HAP-1 (cell line): Measurements from ENCODE around the gene IRX4.

Source experiments
- DNase-seq, 2 experiments: peaks; one replicate each; pipeline ENCODE4 v3.0.0-alpha.2; 2016 to 2020; ENCODE audit warnings: low spot score in 2 of 2
- H3K27me3 ChIP-seq: fragments of 250-450 bp; sonication (Bioruptor Pico); 2 replicates; pipeline ENCODE4 v1.5.1; 2020; ENCODE audit warnings: low read depth, mild to moderate bottlenecking, moderate library complexity
- H3K36me3 ChIP-seq: fragments of 250-450 bp; sonication (Bioruptor Pico); replicated peaks from 2 replicates; pipeline ENCODE4 v1.5.1; 2020; ENCODE audit warnings: mild to moderate bottlenecking
- H3K4me1 ChIP-seq: fragments of 250-450 bp; sonication (Bioruptor Pico); 2 replicates; pipeline ENCODE4 v1.5.1; 2020; ENCODE audit warnings: mild to moderate bottlenecking
- H3K4me3 ChIP-seq: fragments of 250-450 bp; sonication (Bioruptor Pico); 2 replicates; pipeline ENCODE4 v1.5.1; 2020; ENCODE audit warnings: mild to moderate bottlenecking, moderate library complexity
- H3K9me3 ChIP-seq: fragments of 250-450 bp; sonication (Bioruptor Pico); 2 replicates; pipeline ENCODE4 v1.5.1; 2020; ENCODE audit warnings: mild to moderate bottlenecking, moderate library complexity
- in situ Hi-C: fragments of 300-500 bp; cut with MboI; formaldehyde crosslinking; loops from 3 replicates; pipeline ENCODE4 v1.14.3; 2020; ENCODE audit warnings: low sequenced_read_pairs, inconsistent platforms, mixed read lengths

The IRX4 gene

DNA sequence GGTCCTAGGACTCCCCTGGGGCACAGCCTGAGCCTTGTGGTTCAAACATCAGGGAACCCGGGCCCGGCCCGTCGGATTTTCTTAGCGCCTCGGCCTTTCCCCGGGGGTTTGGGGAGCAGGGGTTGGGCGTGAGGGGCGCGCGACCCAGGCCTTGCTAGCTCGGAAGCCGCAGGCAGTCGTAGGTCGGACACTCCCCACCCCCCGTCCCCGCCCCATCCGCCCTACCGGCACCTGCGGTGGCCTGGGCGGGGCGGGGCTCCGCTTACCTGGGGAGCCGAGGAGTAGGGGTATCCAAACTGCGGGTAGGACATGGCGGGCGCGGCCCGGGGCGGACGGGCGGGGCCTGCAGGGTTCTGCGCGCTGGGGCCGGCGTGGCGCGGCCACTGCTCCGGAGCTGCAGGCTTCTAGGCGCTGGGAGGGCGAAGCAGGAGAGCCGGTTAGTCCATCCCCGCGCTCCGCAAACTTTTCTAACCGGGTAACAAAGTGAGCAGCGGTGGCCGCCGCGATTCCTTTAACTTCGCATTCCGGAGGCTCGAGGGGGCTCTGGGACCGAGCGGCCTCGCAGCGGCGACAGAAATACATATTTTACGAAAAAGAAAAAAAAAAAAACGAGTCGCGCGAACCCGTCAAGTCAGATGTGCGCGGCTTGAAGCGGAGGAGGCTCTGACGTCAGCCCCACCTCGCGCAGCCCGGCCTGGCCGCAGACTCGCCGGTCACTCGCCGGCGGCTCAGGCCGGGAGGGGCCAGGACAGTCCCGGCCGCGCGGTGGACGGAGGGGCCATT, at the start of gene IRX4:
TSS of gene IRX4 (minus strand) at position 589 of the 783 bp plus-strand sequence. CDS start at position 311, 278 bp downstream.
- no peaks in the 10 kb centered on the region for H3K9me3 ChIP-seq
- H3K36me3 ChIP-seq = no peaks in the 10 kb centered on the region
- no peaks in the 10 kb centered on the region for H3K4me1 ChIP-seq
- H3K27me3 ChIP-seq = peaks cover 31% of the 10 kb centered on the region
- no peak for DNase-seq
- H3K4me3 ChIP-seq = no peak within 1 kb of the TSS
- in situ Hi-C loops = no loop called here

DNA sequence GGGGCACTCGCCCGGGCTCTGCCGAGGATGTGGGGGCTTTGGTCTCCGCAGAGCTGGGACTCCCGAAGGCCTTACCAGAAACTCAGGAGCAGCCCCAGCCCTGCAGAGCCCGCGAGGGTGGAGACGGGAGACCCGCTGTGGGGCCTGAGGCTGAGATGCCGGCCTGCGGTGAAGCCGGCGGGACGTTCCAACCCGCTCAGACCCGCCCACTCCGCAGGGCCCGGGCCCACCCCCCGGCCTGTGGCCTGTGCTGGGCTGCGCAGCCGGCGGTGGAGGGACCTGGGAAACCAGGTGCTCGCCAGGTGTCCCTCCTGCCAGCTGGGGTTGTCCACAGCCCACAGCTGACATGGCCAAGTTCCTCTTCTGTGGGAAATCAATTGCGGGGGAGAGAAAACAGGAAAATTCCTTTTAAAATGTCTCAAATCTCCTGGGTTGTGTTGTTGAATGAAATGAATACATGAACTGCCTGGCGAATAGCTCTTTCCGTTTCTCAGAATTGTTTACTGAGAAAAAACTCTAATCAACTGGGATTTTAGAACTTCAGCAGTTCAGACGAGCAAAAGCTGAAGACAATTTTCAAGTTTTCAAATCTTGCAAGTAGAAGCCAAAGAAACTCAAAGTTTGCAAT, 49.0 kb upstream of the IRX4 start:
- peaks cover 6% of the 10 kb centered on the region; the same call in 1 of the 2 replicates for H3K27me3 ChIP-seq
- no peak overlapping the region for H3K4me3 ChIP-seq
- no peak for DNase-seq
- no peaks in the 10 kb centered on the region for H3K36me3 ChIP-seq
- no peaks in the 10 kb centered on the region for H3K4me1 ChIP-seq
- no peaks in the 10 kb centered on the region for H3K9me3 ChIP-seq
- in situ Hi-C loops = no loop called here

- in situ Hi-C loops = no loop called here
- Histone ChIP-seq H3K4me3 (no peak overlapping the region), H3K27me3 (peaks cover 6% of the 10 kb centered on the region; the same call in 1 of the 2 replicates), H3K36me3 (no peaks in the 10 kb centered on the region), H3K9me3 (no peaks in the 10 kb centered on the region), H3K4me1 (no peaks in the 10 kb centered on the region)
- peak in 1 of 2 experiments; percentile 10 for DNase-seq
Measured at GRCh38 chr5:1930880-1931603, 48.3 kb upstream of the IRX4 start.

GRCh38 chr5:1930501-1930879, 47.8 kb upstream of the IRX4 start:
- H3K27me3 ChIP-seq = peaks cover 6% of the 10 kb centered on the region; the same call in 1 of the 2 replicates
- no peaks in the 10 kb centered on the region for H3K4me1 ChIP-seq
- H3K9me3 ChIP-seq = no peaks in the 10 kb centered on the region
- DNase-seq = no peak
- no peaks in the 10 kb centered on the region for H3K36me3 ChIP-seq
- in situ Hi-C loops = no loop called here
- no peak overlapping the region for H3K4me3 ChIP-seq

DNA sequence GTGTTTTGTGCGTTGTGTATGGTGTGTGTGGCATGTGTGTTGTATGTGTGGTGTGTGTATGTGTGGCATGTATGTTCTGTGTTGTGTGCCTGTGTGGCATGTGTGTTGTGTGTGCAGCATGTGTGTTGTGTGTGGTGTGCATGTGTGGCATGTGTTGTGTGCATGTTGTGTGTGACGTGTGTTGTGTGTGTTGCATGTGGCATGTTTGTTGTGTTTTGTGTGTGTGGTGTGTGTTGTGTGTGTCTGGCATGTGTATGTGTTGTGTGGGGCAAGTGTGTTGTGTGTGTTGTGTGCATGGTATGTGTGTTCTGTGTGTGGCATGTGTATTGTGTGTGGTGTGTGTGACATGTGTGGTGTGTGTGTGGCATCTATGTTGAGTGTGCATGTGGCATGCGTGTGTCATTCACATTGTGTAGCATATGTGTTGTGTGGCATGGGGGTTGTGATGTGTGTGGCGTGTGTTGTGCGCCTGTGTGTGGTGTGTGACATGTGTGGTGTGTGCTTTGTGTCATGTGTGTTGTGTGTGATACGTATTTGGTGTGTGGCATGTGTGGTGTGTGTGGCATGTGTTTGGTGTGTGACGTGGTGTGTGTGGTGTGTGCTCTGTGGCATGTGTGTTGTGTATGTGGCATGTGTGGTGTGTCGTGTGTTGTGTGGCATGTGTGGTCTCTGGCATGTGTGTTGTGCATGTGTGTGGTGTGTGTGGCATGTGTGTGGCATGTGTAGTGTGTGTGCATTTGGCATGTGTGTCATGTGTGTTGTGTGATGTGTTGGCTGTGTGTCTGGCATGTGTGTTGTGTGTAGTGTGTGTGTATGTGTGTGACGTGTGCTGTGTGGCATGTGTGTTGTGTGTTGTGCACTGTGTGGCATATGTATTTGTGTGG, 46.6 kb upstream of the IRX4 start:
- H3K9me3 ChIP-seq = no peaks in the 10 kb centered on the region
- H3K4me3 ChIP-seq = no peak overlapping the region
- in situ Hi-C loops = no loop called here
- DNase-seq = no peak
- no peaks in the 10 kb centered on the region for H3K36me3 ChIP-seq
- peaks cover 6% of the 10 kb centered on the region; the same call in 1 of the 2 replicates for H3K27me3 ChIP-seq
- H3K4me1 ChIP-seq = no peaks in the 10 kb centered on the region

DNA sequence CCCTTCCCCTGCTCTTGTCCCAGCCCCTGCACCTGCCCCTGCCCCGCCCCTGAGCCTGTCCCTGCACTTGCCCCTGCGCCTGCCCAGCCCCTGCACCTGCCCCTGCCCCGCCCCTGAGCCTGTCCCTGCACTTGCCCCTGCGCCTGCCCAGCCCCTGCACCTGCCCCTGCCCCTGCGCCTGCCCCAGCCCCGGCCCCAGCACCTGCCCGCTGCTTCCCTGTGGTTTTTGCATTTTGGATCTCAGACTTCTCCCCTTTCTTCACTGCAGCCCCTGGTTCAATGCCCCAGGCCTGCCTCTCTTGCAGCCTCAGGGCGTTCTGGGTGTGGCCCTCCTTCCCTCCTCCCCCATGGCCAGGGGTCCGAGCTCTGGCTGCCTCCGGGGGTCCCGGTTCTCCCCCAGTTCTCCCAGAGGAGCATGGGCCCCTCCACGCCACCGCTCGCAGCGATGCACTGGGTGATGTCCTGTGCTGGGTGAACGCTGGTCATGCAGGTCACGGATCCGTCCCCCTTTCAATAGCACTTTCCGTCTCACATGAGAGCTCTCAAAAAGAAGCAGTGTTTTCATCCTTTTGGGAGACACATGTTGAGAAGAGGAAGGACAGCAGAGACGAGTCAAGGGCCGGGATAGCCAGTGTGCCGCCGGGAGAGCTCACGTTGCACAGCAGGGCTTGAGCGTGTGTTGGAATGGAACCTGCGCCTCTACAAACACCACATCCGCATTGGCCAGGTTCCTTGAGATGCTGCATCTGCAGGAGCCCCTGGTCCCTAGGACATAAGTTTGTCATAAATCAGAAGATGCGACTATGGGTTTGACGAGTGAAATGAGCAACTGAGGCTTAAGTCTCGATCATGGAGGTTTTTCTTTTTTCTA, 44.0 kb upstream of the IRX4 start:
- Histone ChIP-seq H3K4me1 (no peaks in the 10 kb centered on the region), H3K9me3 (no peaks in the 10 kb centered on the region), H3K36me3 (no peaks in the 10 kb centered on the region), H3K4me3 (no peak overlapping the region), H3K27me3 (peaks cover 4% of the 10 kb centered on the region; the same call in 1 of the 2 replicates)
- in situ Hi-C loops = no loop called here
- DNase-seq = no peak

DNA sequence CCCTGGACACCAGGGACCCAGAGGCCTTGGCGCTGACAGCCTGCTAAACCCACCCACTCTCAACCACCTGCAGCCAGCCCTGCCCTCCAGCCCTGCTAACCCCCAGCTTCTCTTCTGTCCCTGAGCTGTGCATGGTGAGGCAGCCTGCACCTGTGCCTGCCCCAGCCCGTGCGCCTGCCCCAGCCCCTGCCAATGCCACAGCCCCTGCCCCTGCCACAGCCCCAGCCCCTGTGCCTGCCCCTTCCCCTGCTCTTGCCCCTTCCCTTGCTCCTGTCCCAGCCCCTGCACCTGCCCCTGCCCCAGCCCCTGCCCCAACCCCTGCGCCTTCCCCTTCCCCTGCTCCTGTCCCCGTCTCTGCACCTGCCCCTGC, 43.3 kb upstream of the IRX4 start:
- Histone ChIP-seq H3K9me3 (no peaks in the 10 kb centered on the region), H3K36me3 (no peaks in the 10 kb centered on the region), H3K4me3 (no peak overlapping the region), H3K4me1 (no peaks in the 10 kb centered on the region), H3K27me3 (no peaks in the 10 kb centered on the region)
- in situ Hi-C loops = no loop called here
- DNase-seq = no peak

DNA sequence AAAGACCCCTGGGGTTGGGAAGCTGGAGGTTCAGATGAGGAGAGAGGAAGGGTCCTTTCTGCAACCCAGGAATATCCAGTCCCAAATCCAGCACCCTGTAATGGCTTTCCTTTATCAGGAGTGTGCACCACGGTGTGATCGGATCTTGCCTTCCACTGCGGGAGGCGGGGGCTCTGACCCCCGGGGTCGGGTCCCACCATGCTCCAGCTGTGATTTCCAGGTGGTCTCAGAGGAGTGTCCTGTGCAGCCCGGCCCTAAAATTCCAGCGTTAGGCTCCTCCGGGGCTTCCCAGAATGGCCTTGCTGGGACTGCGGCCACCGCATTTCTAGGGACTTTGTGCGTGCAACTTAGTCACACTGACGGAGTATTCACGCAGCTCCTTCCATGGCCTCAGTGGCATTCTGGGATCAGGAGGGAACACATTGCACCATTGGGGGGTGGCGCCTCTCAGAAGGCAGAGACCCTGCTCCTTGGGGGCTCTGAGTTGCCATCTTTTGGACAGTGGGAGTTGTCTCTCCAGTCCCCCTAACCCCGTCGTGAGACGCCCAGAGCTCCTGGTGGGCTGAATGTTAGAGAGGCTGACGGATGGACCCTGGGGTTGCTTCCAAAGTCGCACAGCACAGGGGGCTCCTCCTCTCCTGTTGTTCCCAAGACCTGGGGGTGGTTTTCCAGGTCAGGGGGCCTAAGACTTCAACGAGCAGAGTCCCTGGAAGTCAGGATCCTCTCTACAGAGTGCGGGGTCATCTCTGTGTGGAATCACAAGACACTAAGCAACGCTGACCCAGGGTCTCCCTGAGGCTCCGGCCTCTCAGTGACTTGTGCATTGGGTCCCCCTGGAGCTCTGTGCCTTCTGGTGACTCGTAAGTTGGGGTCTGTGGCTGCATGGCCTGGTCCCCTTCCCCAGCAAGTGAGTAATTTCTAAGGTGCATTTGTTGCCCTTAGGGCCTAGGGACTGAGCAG, 42.7 kb upstream of the IRX4 start:
- no peaks in the 10 kb centered on the region for H3K9me3 ChIP-seq
- no peaks in the 10 kb centered on the region for H3K27me3 ChIP-seq
- in situ Hi-C loops = no loop called here

DNA sequence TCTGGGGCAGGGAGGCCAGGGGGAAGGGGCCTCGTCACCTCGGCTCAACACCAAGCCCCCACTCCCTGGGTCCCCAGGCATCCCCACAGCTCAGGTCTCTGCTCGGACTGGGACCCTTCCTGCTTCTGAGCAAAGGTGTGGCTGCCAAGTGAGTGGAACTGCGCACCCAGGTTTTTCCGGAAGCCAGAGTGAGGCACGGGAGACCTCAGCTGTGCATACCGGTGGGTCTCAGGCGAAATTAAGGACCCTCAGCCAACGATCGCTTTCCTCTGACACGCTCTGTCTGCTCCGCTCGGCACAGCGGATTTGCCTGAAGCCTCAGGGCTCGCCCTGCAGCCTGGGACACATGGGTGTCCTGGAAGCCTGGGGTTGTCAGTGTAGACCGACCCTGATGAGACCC, 41.0 kb upstream of the IRX4 start:
- no peaks in the 10 kb centered on the region for H3K36me3 ChIP-seq
- no peaks in the 10 kb centered on the region for H3K27me3 ChIP-seq

More for the DNA sequence above, 42.7 kb upstream of the IRX4 start:
- no peak overlapping the region for H3K4me3 ChIP-seq
- no peaks in the 10 kb centered on the region for H3K36me3 ChIP-seq
- no peak for DNase-seq
- no peaks in the 10 kb centered on the region for H3K4me1 ChIP-seq

GRCh38 chr5:1923341-1923740, 40.6 kb upstream of the IRX4 start:
- H3K4me3 ChIP-seq = no peak overlapping the region
- H3K27me3 ChIP-seq = no peaks in the 10 kb centered on the region
- in situ Hi-C loops = no loop called here
- H3K4me1 ChIP-seq = no peaks in the 10 kb centered on the region
- H3K9me3 ChIP-seq = no peaks in the 10 kb centered on the region
- H3K36me3 ChIP-seq = no peaks in the 10 kb centered on the region
- DNase-seq = no peak

More for the DNA sequence above, 41.0 kb upstream of the IRX4 start:
- in situ Hi-C loops = no loop called here
- H3K4me1 ChIP-seq = no peaks in the 10 kb centered on the region
- H3K9me3 ChIP-seq = no peaks in the 10 kb centered on the region
- no peak overlapping the region for H3K4me3 ChIP-seq
- no peak for DNase-seq

GRCh38 chr5:1921711-1922110, 39.0 kb upstream of the IRX4 start:
- DNase-seq = no peak
- no peaks in the 10 kb centered on the region for H3K9me3 ChIP-seq
- no peak overlapping the region for H3K4me3 ChIP-seq
- no peaks in the 10 kb centered on the region for H3K4me1 ChIP-seq
- no peaks in the 10 kb centered on the region for H3K36me3 ChIP-seq
- in situ Hi-C loops = no loop called here
- H3K27me3 ChIP-seq = no peaks in the 10 kb centered on the region

- Histone ChIP-seq H3K4me1 (no peaks in the 10 kb centered on the region), H3K36me3 (no peaks in the 10 kb centered on the region), H3K4me3 (no peak overlapping the region), H3K9me3 (no peaks in the 10 kb centered on the region), H3K27me3 (no peaks in the 10 kb centered on the region)
- no peak for DNase-seq
- in situ Hi-C loops = no loop called here
Measured at GRCh38 chr5:1919750-1920149, 37.0 kb upstream of the IRX4 start.
